Epithelial cell of proximal tubule (primary cell): ENCODE results near the gene KLHL6. TPM values are rescaled to one million over a fixed set of nuclear protein-coding genes. Genes with fewer than 3 reads are reported as not detected.

ENCODE experiments used
- DNase-seq: peaks from one replicate; pipeline ENCODE4 v3.0.0-alpha.2; 2011; ENCODE audit warnings: low read depth
- H3K4me3 ChIP-seq: 2 replicates; pipeline ENCODE4 v1.5.1; 2011; ENCODE audit warnings: low read depth, mild to moderate bottlenecking, low read length
- total RNA-seq: library from RNA; depleted of rRNA; stranded (reverse); fragments of >200 nt; gene quantifications from 2 replicates; pipeline ENCODE4 v1.2.3, GENCODE V29; 2015
- TF ChIP-seq, protein P1 (sequence below): conservative IDR thresholded peaks from 2 replicates; pipeline ENCODE4 v1.5.1; 2012; ENCODE audit warnings: low read depth, mild to moderate bottlenecking, low read length

Gene KLHL6
- total RNA-seq, 1 donor from 2014 or later = not detected

DNA sequence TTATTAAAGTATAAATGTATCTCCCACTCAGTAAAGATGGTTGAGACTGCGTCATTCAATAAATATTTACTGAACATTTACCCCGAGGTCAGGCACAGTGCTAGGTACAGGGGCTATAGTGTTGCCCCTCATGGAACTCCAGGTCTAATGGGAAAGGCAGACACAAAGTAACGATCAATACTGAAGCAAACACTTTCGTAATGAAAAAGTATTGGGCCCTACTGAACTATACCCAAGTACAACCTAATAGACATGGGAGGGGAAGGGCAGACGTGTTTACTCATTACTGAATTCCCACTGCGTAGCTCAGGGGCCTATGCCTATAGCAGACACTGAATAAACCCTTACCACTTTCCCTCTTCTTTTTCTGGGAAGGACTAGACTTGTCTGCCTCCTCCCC, 56.9 kb downstream of the KLHL6 start:
- H3K4me3 ChIP-seq = no peak overlapping the region
- DNase-seq = no peak
- TF ChIP-seq, protein P1, sequence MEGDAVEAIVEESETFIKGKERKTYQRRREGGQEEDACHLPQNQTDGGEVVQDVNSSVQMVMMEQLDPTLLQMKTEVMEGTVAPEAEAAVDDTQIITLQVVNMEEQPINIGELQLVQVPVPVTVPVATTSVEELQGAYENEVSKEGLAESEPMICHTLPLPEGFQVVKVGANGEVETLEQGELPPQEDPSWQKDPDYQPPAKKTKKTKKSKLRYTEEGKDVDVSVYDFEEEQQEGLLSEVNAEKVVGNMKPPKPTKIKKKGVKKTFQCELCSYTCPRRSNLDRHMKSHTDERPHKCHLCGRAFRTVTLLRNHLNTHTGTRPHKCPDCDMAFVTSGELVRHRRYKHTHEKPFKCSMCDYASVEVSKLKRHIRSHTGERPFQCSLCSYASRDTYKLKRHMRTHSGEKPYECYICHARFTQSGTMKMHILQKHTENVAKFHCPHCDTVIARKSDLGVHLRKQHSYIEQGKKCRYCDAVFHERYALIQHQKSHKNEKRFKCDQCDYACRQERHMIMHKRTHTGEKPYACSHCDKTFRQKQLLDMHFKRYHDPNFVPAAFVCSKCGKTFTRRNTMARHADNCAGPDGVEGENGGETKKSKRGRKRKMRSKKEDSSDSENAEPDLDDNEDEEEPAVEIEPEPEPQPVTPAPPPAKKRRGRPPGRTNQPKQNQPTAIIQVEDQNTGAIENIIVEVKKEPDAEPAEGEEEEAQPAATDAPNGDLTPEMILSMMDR = no peak

DNA sequence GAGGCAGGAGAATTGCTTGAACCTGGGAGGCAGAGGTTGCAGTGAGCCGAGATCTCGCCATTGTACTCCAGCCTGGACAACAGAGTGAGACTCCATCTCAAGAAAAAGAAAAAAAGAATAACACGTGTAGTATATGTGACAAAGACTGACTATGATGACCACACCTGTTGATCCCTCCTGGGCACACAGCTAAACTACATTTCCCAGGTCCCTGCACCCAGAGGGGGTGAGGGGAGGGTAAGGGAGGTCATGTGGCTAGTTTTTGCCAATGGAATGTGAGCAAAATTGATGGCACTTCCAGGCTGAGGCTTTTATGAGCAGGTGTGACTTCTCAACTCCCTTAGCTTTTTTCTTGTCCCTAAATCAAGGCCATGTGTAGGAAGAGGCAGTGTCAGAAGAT, 58.2 kb downstream of the KLHL6 start:
- TF ChIP-seq, protein P1 = no peak
- no peak overlapping the region for H3K4me3 ChIP-seq
- no peak for DNase-seq

DNA sequence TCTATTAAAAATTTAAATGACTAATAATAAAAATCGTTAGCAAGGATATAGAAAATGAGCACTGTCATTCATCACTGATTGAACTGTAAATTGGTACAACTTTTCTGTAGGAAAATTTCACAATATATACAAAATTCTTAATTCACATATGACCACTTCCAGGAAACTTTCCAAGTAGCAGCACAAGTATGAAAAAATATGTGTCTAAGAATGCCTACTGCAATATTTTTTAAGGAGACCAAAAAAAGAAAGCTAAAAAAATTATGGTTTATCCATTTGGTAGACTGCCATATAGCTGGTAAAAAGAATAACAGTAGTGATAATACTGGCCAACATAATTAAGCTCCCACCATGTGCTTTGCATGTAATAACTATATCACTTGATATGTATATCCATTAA, 59.2 kb downstream of the KLHL6 start:
- no peak for DNase-seq
- TF ChIP-seq, protein P1 = no peak
- H3K4me3 ChIP-seq = no peak overlapping the region

DNA sequence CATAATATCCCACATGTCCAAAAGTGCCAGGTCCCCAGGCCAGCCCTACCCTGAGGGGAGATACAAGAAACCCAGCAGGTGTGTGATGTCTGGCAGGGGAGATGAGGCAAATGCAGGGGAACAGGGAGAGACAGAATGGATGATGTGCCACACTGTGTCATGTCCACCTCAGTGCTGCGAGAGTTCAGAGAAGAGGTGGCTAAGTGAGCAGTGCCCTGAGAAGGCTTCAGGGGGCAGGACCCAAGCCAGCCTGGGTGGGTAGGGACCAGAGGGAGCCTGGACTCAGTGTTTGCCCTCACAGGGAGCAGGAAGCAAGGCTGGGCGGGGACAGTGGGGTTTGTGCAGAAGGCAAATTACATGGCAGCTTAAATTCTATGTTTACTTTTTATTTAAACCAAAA, 61.2 kb downstream of the KLHL6 start:
- no peak overlapping the region for H3K4me3 ChIP-seq
- no peak for DNase-seq
- TF ChIP-seq, protein P1 = no peak

DNA sequence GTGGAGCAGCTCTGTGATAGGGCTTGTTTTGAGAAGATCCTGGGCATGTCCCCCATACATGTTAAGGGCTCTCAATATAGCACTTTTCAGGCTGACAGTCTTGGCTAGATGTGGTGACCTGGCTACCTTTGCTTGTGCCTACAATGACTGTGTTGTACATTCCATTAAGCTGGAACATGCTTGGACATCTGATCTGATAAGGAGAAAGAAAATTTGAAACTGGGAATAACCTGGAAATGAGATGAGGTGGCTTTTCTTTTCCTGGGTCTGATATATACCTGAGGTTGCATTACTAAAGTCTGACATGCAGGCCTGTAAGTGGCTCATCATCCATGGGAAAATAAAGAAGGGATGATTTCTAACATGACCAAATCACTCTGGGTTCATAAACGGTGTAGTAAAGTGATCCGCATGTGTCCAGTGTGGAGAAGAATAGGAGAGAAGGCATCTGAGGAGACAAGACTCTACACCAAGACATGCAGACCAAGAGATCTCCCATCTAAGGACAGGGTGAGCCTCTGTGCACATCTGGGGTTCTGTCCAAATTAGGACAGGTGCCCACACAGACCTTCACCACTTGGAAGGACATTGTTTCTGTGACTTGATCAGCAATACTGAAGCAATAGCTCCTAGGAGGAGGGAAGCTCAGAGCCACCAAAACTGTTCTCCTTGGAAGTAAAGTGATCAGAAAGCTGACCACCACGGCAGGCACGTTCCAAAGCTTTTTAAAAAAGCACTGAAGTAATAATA, 62.0 kb downstream of the KLHL6 start:
- TF ChIP-seq, protein P1 = no peak
- DNase-seq = no peak
- H3K4me3 ChIP-seq = no peak overlapping the region

DNA sequence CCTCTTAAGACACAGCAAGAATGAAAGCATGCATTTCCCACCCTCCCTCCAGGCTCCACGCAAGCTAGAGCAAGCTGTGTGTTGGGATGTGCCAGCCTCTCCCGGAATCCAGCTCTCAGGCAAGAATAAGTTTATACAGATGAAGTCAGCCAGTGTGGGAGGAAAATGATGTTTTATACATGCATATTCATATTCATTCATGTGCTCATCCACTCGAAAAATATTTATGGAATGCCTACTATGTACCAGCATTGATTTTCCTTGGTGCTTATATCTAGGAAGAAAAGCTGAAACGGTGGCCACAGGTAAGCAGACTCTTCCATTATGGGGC, 62.7 kb downstream of the KLHL6 start:
- DNase-seq = no peak
- TF ChIP-seq, protein P1 = no peak
- H3K4me3 ChIP-seq = no peak overlapping the region
